GM21515 (cell line): ENCODE measurements around the gene MYO9B.

ENCODE experiments used
- ATAC-seq: cut with Tn5 transposase; IDR thresholded peaks from one replicate; pipeline ENCODE4 v1.9.1; 2021; ENCODE audit not compliant: unreplicated experiment

Gene MYO9B

DNA sequence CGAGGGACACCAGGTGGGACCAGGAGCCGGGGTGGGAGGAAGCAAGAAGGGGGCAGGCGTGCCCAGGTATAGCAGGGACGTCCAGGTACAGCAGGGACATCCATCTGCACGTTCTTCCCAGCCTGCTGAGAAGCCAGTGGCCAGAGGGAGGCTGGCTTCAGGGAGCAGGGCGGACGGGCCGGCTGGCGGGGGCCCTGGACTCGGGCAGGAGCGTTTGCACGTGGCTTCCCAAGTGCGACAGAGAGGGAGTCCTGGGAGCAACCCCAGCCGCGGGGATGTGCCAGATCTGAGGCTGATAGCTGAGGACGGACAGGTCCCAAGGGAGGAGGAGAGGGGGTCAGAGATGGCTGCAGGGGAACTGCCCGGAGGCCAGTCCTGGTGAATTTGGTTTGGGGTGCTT lies 36.7 kb downstream of the MYO9B start:
- no peak for ATAC-seq

DNA sequence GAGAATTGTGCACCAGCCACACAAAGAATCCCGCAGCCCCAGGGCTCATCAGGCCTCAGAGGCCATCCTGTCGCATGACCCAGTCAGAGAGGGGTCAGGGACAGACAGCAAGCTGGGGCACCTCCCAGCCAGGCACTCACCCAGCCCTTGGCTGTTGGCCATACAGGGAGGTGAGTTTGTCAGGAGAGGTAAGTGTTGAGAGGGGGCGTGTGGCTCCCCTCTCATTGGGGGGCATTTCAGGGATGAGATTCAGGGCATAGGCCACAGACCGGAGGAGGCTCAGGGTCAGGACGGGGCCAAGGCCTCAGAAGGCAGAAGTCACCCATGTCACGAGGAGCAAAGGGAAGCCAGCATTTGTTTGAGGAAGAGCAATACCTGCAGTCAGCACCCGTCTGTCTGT lies 37.1 kb downstream of the MYO9B start:
- ATAC-seq = no peak

DNA sequence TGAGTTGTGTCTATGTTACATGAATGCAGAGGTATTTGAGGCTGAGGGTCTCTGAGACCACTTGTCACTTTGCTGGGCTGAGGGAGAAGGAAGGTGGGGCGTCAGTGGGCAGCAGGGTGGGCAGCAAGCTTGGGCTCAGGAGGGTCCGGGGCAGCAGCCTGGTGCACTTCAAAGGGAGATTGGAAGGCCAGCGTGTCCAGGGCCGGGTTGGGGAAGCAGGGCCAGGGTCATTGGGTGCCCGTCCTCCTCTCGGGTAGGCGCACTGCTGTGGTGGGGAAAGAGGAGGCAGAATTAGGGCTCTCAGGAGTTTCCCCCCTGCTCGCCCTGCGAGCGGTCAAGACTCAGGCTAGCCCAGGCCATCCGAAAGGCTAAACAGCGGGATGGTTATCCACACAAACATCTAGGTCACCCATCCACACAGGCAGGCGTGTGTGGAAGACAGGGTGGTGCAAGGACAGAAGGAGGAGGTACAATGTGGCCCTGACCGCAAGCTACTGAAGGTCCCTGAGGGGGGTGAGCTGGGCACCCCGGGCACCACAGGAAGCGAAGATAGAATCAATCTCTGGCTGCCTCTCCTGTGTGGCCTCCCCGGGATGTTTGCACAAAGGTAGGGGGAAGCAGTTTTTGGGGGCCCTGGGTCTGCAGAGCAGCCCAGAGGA lies 37.7 kb downstream of the MYO9B start:
- no peak for ATAC-seq

DNA sequence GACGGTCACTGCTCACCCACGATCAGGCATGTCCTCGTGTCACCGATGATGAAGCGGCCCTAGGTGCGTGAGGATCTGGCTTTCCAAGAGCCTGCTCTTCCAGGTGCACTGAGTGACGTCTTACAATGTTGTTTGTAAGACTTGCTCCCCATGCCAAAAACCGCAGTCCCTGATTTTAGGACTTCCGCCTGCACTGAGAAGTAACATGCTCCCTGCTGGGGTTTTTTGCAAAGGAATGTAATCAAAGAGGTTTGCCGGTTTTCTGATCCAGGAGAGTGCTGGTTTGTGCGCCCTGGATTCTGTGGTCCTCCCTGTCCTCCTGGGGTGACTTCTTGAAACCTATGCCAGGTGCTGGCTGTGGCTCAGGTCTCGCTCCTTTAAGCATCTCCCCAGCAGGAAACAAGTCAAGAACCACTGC lies 38.8 kb downstream of the MYO9B start:
- no peak for ATAC-seq

DNA sequence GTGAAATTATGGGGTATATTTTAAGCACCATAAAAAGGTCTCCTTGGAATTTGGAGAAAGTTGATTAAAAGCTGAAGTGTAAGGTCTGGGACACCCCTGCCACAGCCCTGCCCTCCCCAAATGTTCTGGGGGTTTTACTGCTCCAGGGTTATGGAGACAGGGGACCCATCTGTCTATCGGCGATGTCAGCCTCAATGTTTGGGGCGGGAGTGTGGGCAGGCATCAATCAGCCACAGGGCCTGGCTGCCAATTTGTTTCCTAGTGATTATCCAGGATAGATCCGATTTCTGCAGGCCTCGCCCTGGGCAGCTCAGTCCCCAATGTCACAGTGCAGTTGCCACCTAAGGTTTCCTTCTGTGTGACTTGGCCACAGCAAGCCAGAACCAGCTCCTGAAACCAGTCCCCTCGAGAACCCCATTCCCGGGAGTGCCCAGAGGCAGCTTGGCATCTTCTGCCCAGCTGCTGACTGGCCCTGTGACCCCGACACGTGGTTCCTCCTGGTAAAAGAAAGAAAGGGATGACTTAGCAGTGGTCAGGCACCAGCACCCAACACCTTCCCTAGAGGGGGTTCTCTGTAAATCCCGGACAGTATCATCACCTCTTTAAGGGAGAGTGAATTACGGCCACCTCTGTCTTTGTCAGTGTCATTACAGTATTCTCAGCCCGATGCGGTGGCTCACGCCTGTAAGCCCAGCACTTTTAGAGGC lies 41.6 kb downstream of the MYO9B start:
- no peak for ATAC-seq

DNA sequence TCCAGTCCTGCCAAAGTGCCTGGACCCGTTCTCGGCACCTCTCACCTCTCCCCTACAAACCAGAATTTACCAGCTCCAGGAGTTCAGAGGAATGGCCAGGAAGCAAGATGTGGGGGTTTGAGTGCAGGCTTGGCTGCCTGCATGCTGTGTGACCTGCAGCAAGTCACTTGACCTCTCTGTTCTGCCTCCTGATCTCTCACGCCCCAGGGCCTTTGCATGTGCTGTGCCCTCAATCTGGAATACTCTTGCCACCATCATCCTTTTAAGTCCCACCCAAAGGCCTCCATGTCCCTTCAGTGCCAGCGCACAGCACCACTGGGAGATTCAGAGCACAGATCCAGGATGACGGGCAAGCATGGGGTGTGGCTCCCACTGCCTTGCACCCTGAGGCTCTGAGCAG lies 43.4 kb downstream of the MYO9B start:
- ATAC-seq = no peak

- no peak for ATAC-seq
Observed at GRCh38 chr19:17121736-17122293, 46.2 kb downstream of the MYO9B start.

- no peak for ATAC-seq
Observed at GRCh38 chr19:17123041-17123440, 47.5 kb downstream of the MYO9B start.

GRCh38 chr19:17124025-17124424 lies 48.4 kb downstream of the MYO9B start:
- no peak for ATAC-seq

GRCh38 chr19:17125062-17125727 lies 49.6 kb downstream of the MYO9B start:
- peak; percentile 45 for ATAC-seq

- peak; percentile 64 for ATAC-seq
Observed at GRCh38 chr19:17125728-17126677, 50.4 kb downstream of the MYO9B start.

GRCh38 chr19:17127671-17128070 lies 52.1 kb downstream of the MYO9B start:
- no peak for ATAC-seq

GRCh38 chr19:17128403-17128802 lies 52.8 kb downstream of the MYO9B start:
- ATAC-seq = no peak

GRCh38 chr19:17128820-17129219 lies 53.2 kb downstream of the MYO9B start:
- ATAC-seq = no peak

GRCh38 chr19:17129377-17129776 lies 53.8 kb downstream of the MYO9B start:
- ATAC-seq = no peak

- peak; percentile 59 for ATAC-seq
Observed at GRCh38 chr19:17135001-17135853, 59.6 kb downstream of the MYO9B start.

GRCh38 chr19:17136021-17136420 lies 60.4 kb downstream of the MYO9B start:
- no peak for ATAC-seq

- ATAC-seq = no peak
Observed at GRCh38 chr19:17136617-17137016, 61.0 kb downstream of the MYO9B start.

GRCh38 chr19:17137417-17137816 lies 61.8 kb downstream of the MYO9B start:
- no peak for ATAC-seq
